WI38 (cell line): Measurements from ENCODE around the gene TMEM176A.

ENCODE experiments used
- H3K4me3 ChIP-seq: 2 replicates; pipeline ENCODE4 v1.5.1; 2011; ENCODE audit warnings: low read depth, mild to moderate bottlenecking, control low read depth, low read length
- CTCF ChIP-seq: IDR thresholded peaks from 2 replicates; pipeline ENCODE4 v1.5.1; 2012; ENCODE audit warnings: low read depth, mild to moderate bottlenecking, control low read depth, low read length

Gene TMEM176A

GRCh38 chr7:150851492-150852370 lies 51.2 kb downstream of the TMEM176A start:
- no peak overlapping the region for H3K4me3 ChIP-seq
- TF ChIP-seq CTCF: no peak

GRCh38 chr7:150852371-150852905 lies 51.9 kb downstream of the TMEM176A start, which contains the start of gene AOC1:
AOC1 (plus strand) TSS chr7:150852517; CDS start chr7:150856471, 3,954 bp downstream.
- no peak within 1 kb of the TSS for H3K4me3 ChIP-seq
- TF ChIP-seq CTCF: no peak

DNA sequence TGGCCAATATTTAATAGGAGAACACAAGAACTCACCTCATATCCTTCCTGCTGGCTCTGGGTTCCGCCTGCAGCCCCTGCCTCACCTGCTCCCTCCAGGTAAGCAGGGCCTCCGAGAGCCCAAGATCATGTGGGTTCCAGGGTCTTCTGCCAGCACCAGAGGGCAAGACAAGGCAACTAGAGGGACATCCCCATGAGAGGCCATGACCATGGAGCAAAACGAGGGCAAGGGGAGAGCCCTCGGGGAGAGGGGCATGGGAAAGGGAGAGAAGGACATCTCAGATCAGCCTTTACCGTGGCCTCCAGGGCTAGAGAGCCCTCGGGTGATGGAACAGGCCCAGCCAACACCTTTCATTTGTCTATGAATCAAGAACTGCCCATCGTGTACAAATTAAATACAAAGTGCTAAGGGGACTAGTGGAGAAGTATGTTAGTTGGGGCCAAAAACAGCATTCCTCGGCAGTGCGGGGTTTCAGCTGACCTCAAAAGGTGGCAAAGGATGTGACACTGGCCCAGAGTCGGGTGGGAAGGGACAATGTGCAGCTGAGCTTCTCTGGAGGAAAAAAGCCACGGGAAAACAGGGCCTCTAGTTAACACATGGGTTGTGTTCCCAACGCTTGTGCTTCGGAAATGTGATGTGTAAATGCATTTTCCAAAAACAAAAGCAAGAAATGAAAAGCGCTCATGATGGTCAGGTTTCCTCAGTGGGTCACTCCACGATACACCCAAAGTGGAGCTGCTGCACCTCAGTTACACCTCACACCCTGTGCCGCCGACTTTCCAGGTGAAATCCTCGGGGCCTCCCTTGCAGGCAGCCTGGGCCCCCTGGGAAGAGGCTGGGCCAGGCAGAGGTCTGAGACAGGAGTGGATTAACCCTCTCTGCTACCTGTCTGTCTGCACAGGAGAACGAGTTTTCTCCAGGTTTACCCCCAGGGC lies 53.8 kb downstream of the TMEM176A start:
- no peak overlapping the region for H3K4me3 ChIP-seq
- no peak for TF ChIP-seq CTCF
